Fibroblast of lung (primary cell): ENCODE measurements around the gene FCN2. TPM values are rescaled to one million over a fixed set of nuclear protein-coding genes. Genes with fewer than 3 reads are reported as not detected.

Experiments used
- DNase-seq, 2 donors: peaks; one replicate each; pipeline versions ENCODE4 v3.0.0 to v3.0.0-alpha.2; 2010; ENCODE audit warnings: low read depth in 2 of 2
- H2AFZ ChIP-seq: 2 replicates; pipeline ENCODE4 v1.5.1; 2012; ENCODE audit warnings: low read length, control low read depth, inconsistent platforms
- H3K27ac ChIP-seq: 2 replicates; pipeline ENCODE4 v1.5.1; 2011; ENCODE audit warnings: low read length, control low read depth; ENCODE audit not compliant: insufficient read depth
- H3K27me3 ChIP-seq: 2 replicates; pipeline ENCODE4 v1.5.1; 2011; ENCODE audit warnings: mild to moderate bottlenecking, low read length; ENCODE audit not compliant: control insufficient read depth, insufficient read depth
- H3K36me3 ChIP-seq: 2 replicates; pipeline ENCODE4 v1.5.1; 2011; ENCODE audit warnings: low read length; ENCODE audit not compliant: control insufficient read depth, insufficient read depth
- H3K4me1 ChIP-seq: 2 replicates; pipeline ENCODE4 v1.5.1; 2011; ENCODE audit warnings: low read length; ENCODE audit not compliant: control insufficient read depth, insufficient read depth; ENCODE audit errors: extremely low read depth
- H3K4me2 ChIP-seq: 2 replicates; pipeline ENCODE4 v1.5.1; 2011; ENCODE audit warnings: low read length, control low read depth; ENCODE audit not compliant: insufficient read depth; ENCODE audit errors: extremely low read depth
- H3K4me3 ChIP-seq, 4 experiments: fragments of 200-600 bp in 1 of 4; sonication (generic) in 1 of 4; replicated peaks in 1 of 4; 2 replicates each; pipeline ENCODE4 v1.5.1; 2011 to 2016; ENCODE audit warnings: low read length in 4 of 4, low read depth in 3 of 4, mild to moderate bottlenecking in 3 of 4, control low read depth in 2 of 4, inconsistent platforms in 1 of 4, mixed read lengths in 1 of 4; ENCODE audit not compliant: insufficient read depth in 1 of 4; ENCODE audit errors: control extremely low read depth in 1 of 4
- H3K79me2 ChIP-seq: 2 replicates; pipeline ENCODE4 v1.5.1; 2012; ENCODE audit warnings: mild to moderate bottlenecking, low read length, inconsistent platforms; ENCODE audit not compliant: control insufficient read depth, insufficient read depth
- H3K9ac ChIP-seq: 2 replicates; pipeline ENCODE4 v1.5.1; 2011; ENCODE audit warnings: mild to moderate bottlenecking, low read length, control low read depth; ENCODE audit not compliant: insufficient read depth
- H3K9me3 ChIP-seq: 2 replicates; pipeline ENCODE4 v1.5.1; 2012; ENCODE audit warnings: low read depth, low read length; ENCODE audit not compliant: control insufficient read depth, insufficient read depth
- H4K20me1 ChIP-seq: 2 replicates; pipeline ENCODE4 v1.5.1; 2011; ENCODE audit warnings: low read length; ENCODE audit not compliant: control insufficient read depth, insufficient read depth; ENCODE audit errors: extremely low read depth
- CTCF ChIP-seq, 2 donors: IDR thresholded peaks in 1 of 2; conservative IDR thresholded peaks in 1 of 2; 1 replicate in 1 of 2; 2 replicates in 1 of 2; pipeline ENCODE4 v1.5.1; 2011 to 2012; ENCODE audit warnings: low read length in 2 of 2, control low read depth in 1 of 2, inconsistent platforms in 1 of 2, low read depth in 1 of 2, mild to moderate bottlenecking in 1 of 2
- EZH2 ChIP-seq: IDR thresholded peaks from 2 replicates; pipeline ENCODE4 v1.5.1; 2012; ENCODE audit warnings: low read length, control low read depth, mild to moderate bottlenecking; ENCODE audit errors: missing control alignments
- polyA plus RNA-seq, 2 donors: library from polyadenylated mRNA; depleted of rRNA in 1 of 2; stranded (reverse) in 1 of 2; unstranded in 1 of 2; fragments of >200 nt; gene quantifications; 2 replicates each; pipeline ENCODE4 v1.2.1, GENCODE V29; 2011 to 2012; ENCODE audit warnings: missing spikeins in 1 of 2
- total RNA-seq: library from RNA; depleted of rRNA; stranded (reverse); fragments of >200 nt; gene quantifications from 2 replicates; pipeline ENCODE4 v1.2.1, GENCODE V29; 2014

Gene FCN2
- total and polyA plus RNA-seq, 2 donors (not counting 1 experiment from before 2014, with no cell fraction given): not detected

DNA sequence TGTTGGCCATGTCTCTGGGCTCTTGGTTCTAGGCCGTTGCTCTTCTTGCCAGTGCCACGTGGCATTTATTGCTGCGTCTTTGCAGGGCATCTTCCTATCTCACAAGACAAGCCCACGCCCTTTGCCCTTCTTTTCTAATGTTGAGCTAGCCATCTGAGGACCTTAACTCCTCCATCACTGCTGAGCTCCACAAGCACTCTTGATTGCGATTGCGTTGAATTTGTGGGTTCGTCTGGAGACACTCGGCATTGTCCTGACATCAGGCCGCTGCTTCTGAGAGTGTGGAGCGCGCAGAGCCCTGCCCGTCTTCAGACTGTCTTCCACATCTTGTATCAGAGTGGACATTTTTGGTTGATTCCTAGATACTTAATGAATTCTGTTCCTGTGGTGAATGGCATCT lies 51.6 kb downstream of the FCN2 start:
- H3K79me2 ChIP-seq: no peaks in the 10 kb centered on the region
- no peaks in the 10 kb centered on the region for H3K36me3 ChIP-seq
- TF ChIP-seq CTCF (conservative IDR thresholded peaks at IDR 0.05 in 1 of 2, IDR thresholded peaks at IDR 0.05 in 1 of 2; ENCODE audit: low read depth in 1 of 2, low read length in 2 of 2) (no peak), EZH2 (no peak)
- H3K27me3 ChIP-seq: no peaks in the 10 kb centered on the region
- H3K4me3 ChIP-seq: no peak overlapping the region
- H4K20me1 ChIP-seq: no peaks in the 10 kb centered on the region
- no peak overlapping the region for H3K27ac ChIP-seq
- no peaks in the 10 kb centered on the region for H3K9me3 ChIP-seq
- H2AFZ ChIP-seq: no peak overlapping the region
- H3K4me2 ChIP-seq: no peak overlapping the region
- no peaks in the 10 kb centered on the region for H3K4me1 ChIP-seq
- H3K9ac ChIP-seq: no peak overlapping the region
- DNase-seq: no peak

DNA sequence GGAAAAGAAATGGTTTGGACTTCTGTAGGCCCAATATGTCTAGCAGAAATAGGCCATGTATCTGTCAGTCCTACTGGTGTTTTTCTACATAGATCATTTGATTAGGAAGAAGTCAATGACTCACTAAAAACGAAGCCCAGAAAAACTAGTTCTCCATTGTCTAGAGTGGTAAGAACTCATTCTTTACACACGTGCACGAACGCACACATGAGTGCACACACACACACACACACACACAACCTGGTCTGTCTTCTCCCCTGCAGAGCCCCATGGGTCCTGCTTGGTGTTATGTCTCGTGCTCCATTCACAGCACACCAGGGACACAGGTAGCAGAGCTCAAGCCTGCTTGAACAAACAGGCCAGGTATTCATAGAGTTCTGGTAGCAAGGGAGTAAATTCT lies 52.0 kb downstream of the FCN2 start:
- H3K4me1 ChIP-seq: no peaks in the 10 kb centered on the region
- TF ChIP-seq CTCF (conservative IDR thresholded peaks at IDR 0.05 in 1 of 2, IDR thresholded peaks at IDR 0.05 in 1 of 2; ENCODE audit: low read depth in 1 of 2, low read length in 2 of 2) (no peak), EZH2 (no peak)
- H3K4me3 ChIP-seq: no peak overlapping the region
- H3K27me3 ChIP-seq: no peaks in the 10 kb centered on the region
- H3K36me3 ChIP-seq: no peaks in the 10 kb centered on the region
- H2AFZ ChIP-seq: no peak overlapping the region
- no peaks in the 10 kb centered on the region for H3K79me2 ChIP-seq
- no peaks in the 10 kb centered on the region for H4K20me1 ChIP-seq
- H3K9ac ChIP-seq: no peak overlapping the region
- DNase-seq: no peak
- H3K4me2 ChIP-seq: no peak overlapping the region
- H3K9me3 ChIP-seq: no peaks in the 10 kb centered on the region
- H3K27ac ChIP-seq: no peak overlapping the region

DNA sequence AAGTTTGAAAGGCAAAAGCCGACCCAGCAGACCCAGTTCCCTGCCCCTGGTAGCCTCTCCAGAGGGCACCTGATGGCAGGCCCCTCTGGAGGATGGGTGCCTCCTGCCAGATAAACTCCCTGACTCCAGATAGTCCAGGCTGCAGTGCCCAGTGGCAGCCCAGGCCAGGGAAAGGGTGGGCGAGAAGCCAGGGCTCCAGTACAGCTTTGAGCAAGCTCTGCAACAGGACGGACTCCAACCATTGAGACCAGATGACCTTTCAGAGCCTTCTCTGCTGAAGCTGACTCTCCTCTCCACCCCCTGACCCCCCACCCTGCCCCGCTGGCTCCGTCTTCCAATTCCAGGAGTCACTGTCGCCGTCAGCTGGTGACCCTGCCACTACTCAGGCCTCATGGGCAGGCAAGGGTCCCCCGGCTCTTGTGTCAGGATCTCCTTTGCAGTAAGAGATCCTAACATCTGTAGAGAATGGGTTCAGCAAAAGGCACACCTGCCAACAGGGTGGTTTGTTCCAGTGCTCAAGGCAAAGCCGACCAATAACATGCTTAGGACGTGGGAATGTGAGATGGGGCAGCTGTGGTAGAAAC lies 52.6 kb downstream of the FCN2 start:
- no peaks in the 10 kb centered on the region for H3K4me1 ChIP-seq
- H3K27me3 ChIP-seq: no peaks in the 10 kb centered on the region
- no peak overlapping the region for H3K9ac ChIP-seq
- no peaks in the 10 kb centered on the region for H4K20me1 ChIP-seq
- H3K36me3 ChIP-seq: no peaks in the 10 kb centered on the region
- H2AFZ ChIP-seq: no peak overlapping the region
- no peak for DNase-seq
- H3K4me2 ChIP-seq: no peak overlapping the region
- no peak for TF ChIP-seq EZH2
- no peak for TF ChIP-seq CTCF (conservative IDR thresholded peaks at IDR 0.05 in 1 of 2, IDR thresholded peaks at IDR 0.05 in 1 of 2; ENCODE audit: low read depth in 1 of 2, low read length in 2 of 2)
- no peak overlapping the region for H3K27ac ChIP-seq
- H3K4me3 ChIP-seq: no peak overlapping the region
- H3K9me3 ChIP-seq: no peaks in the 10 kb centered on the region
- no peaks in the 10 kb centered on the region for H3K79me2 ChIP-seq
